GM21447 (cell line): ENCODE results near the gene HAPLN2.

Experiments
- ATAC-seq: cut with Tn5 transposase; IDR thresholded peaks from one replicate; pipeline ENCODE4 v1.9.1; 2021; ENCODE audit not compliant: unreplicated experiment

Gene HAPLN2

DNA sequence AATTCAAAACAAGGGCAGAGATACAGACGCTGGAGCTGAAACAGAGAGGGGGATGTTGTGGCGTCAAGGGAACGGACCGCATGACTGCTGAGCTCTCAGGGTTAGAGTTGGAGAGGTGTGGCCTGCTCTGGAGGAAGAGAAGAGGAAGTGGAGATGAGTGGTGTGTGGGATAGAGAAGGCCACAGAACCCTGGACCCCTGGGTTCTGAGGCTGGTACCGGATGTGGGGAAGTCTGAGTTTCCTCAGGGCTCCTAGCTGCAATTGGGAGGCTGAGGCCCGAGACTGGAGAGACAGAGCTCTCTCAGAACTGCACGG is 24.5 kb downstream of the HAPLN2 start:
- peak; percentile 77 for ATAC-seq

- ATAC-seq, result no peak
These were observed 24.9 kb downstream of the HAPLN2 start for GRCh38 chr1:156644146-156644545.

DNA sequence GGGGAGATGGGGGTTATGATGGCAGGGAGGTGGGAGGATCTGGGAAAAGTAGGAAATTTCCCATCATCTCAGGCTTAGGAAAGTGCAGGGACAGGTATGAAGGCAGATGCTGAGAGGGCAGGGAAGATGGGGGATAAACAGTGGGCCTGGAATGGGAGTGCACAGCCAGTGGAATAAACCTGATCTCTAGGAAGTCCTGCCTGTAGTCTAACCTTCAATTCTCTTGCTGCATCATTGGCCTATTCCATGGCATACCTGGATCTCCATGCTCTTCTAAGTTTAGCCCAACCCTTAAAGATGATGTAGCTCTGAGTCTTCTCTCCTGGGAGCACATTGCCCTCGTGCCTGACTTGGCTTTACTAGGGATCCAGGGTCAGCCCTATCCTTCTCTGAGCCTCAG is 25.4 kb downstream of the HAPLN2 start:
- no peak for ATAC-seq

- no peak for ATAC-seq
These were observed 25.8 kb downstream of the HAPLN2 start for GRCh38 chr1:156645056-156645455.

- no peak for ATAC-seq
These were observed 26.5 kb downstream of the HAPLN2 start for GRCh38 chr1:156645666-156646065.

DNA sequence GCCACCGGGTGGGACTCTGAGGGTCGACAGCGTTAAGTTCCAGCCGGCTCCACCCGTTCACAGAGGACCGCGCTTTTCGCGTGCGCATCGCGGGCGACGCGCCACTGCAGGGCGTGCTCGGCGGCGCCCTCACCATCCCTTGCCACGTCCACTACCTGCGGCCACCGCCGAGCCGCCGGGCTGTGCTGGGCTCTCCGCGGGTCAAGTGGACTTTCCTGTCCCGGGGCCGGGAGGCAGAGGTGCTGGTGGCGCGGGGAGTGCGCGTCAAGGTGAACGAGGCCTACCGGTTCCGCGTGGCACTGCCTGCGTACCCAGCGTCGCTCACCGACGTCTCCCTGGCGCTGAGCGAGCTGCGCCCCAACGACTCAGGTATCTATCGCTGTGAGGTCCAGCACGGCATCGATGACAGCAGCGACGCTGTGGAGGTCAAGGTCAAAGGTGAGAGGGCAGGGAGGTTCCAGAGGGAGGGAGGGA is 27.6 kb downstream of the HAPLN2 start:
- no peak for ATAC-seq

DNA sequence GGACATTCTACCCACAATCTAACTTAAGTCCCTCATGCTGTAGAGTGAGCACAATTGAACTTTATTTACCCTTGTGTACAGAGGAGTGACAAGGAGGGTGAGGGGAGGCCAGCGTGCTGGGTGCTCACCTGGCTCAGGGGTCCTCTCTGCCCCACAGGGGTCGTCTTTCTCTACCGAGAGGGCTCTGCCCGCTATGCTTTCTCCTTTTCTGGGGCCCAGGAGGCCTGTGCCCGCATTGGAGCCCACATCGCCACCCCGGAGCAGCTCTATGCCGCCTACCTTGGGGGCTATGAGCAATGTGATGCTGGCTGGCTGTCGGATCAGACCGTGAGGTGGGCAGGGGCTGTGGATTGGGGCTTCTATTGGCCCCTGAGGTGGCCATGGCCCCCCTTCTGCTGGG is 28.1 kb downstream of the HAPLN2 start:
- ATAC-seq, result no peak

DNA sequence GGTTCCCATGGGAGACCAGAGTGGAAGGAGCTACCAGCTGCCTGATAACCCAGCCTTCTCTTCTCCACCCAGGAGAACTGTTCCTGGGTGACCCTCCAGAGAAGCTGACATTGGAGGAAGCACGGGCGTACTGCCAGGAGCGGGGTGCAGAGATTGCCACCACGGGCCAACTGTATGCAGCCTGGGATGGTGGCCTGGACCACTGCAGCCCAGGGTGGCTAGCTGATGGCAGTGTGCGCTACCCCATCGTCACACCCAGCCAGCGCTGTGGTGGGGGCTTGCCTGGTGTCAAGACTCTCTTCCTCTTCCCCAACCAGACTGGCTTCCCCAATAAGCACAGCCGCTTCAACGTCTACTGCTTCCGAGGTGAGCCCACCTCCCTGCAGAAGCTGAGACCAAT is 29.3 kb downstream of the HAPLN2 start:
- ATAC-seq, result no peak

DNA sequence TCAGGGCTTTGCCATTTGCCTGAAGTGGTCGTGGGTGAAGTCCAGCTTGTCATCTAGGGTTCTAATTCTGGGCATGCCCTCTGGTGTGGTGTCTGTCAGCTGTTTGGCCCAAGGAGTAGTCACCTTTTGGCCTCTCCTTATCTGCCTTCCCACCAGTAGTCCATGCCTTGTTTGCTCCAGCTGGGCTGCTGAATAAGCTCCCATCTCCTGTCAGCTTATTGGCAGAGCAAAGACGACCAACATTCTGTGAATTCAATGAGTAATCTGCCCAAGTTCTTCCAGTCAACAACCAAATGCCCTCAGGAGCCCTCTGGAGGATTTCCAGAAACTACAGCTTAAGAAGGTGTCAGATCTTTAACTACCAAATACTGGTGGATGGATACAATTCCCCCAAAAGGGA is 29.7 kb downstream of the HAPLN2 start:
- no peak for ATAC-seq

- no peak for ATAC-seq
These were observed 33.1 kb downstream of the HAPLN2 start for GRCh38 chr1:156652131-156652991.

GRCh38 chr1:156652992-156653355 is 33.8 kb downstream of the HAPLN2 start:
- no peak for ATAC-seq

DNA sequence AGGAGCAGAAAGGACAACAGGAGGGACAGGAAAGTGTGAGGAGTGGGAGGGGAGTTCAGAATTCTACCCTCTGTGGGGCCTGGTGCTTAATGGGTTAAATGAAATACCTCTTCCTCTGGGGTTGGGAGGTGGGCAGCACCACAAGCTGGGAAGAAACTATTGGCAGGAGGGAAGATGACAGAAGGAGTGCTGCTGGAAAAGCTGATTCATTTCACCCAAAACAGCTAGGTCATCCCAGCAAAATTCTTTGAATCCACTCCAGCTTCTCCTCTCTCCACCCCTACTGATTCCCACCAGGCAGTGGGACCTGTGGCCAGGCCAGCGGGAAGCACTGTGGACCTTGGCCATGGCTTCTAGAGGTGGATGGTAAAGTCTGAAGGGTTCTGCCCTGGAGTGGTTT is 35.5 kb downstream of the HAPLN2 start:
- no peak for ATAC-seq

GRCh38 chr1:156655151-156655903 is 36.1 kb downstream of the HAPLN2 start:
- no peak for ATAC-seq

- ATAC-seq, result no peak
These were observed 36.8 kb downstream of the HAPLN2 start for GRCh38 chr1:156655904-156656516.

DNA sequence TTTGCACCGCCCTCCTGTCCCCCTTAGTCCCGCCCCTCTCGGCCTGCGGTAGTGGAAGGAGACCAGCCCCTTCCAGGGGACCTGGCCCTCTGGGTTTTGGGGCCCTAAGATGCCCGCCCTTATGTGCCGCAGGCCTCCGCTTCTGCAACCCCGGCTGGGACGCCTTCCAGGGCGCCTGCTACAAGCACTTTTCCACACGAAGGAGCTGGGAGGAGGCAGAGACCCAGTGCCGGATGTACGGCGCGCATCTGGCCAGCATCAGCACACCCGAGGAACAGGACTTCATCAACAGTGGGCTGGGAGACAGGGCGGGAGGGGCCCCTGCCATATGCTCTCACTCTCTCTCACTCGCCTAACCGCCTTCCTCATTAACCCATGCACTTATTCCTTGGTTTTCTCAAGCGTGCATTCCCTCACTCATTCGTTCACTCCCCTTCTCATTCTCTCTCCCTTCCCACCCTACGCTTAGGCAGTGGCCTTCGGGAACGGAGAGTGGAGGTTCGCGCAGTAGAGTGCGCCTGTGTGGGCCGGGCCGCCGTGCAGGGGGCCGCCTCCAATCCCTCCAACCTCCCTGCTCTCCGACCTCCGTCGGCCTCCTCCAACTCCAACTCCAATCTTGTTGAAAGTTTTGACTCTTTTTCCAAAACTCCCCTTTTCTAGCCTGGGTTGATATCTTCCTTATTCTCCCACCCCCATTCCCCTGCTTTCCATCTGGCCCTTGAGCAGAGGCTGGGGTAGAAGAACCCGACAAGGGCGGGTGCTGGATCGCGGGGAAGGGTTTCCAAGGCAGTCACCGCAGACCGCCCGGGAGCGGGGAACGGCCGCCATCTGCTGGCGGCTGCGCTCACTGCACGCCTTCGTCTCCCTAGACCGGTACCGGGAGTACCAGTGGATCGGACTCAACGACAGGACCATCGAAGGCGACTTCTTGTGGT is 37.9 kb downstream of the HAPLN2 start:
- ATAC-seq, result no peak

DNA sequence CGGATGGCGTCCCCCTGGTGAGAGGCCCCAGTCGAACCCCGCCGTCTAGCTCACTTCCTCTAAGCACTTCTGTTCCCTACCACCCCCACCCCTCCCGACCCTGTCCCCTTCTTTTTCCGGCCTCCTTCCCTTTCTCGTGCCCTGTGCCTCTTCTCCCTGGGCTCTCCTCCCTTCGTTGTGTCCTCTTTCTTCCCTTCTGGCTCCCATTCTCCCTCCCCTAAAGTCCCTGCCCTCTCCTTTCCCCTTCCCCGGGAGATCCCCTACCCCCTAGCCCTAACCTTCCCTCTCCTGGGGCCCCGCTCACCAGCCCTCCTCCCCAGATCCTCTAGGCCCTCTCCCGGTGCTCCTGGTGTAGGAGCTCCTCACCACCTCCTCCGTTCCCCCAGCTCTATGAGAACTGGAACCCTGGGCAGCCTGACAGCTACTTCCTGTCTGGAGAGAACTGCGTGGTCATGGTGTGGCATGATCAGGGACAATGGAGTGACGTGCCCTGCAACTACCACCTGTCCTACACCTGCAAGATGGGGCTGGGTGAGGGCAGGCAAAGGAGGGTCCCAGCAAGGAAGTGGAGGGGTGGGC is 38.6 kb downstream of the HAPLN2 start:
- no peak for ATAC-seq

DNA sequence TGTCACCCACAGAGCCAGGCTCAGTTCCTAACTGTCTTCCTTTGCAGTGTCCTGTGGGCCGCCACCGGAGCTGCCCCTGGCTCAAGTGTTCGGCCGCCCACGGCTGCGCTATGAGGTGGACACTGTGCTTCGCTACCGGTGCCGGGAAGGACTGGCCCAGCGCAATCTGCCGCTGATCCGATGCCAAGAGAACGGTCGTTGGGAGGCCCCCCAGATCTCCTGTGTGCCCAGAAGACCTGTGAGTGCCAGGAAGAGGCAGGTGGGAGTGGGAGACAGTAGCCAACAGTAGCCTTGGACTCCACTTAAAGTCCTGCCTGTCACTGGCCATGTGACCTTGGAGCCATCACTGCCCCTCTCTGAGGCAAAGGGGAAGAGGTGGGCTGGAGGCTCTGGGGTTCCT is 39.3 kb downstream of the HAPLN2 start:
- no peak for ATAC-seq

DNA sequence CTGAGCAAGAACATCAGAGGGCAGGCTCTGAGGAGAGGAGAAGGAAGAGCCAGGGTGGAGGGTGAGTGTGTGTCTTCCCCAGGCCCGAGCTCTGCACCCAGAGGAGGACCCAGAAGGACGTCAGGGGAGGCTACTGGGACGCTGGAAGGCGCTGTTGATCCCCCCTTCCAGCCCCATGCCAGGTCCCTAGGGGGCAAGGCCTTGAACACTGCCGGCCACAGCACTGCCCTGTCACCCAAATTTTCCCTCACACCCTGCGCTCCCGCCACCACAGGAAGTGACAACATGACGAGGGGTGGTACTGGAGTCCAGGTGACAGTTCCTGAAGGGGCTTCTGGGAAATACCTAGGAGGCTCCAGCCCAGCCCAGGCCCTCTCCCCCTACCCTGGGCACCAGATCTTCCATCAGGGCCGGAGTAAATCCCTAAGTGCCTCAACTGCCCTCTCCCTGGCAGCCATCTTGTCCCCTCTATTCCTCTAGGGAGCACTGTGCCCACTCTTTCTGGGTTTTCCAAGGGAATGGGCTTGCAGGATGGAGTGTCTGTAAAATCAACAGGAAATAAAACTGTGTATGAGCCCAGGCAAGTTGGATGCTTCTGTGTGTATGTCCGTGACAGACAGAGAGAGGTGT is 39.8 kb downstream of the HAPLN2 start:
- ATAC-seq, result no peak

- ATAC-seq, result no peak
These were observed 40.4 kb downstream of the HAPLN2 start for GRCh38 chr1:156659661-156659987.
